ENCODE data around the gene UGT1A10. TPM values are rescaled to one million over a fixed set of nuclear protein-coding genes. Genes with fewer than 3 reads are reported as not detected.

UGT1A10 gene
- total and polyA plus RNA-seq, 2 donors (not counting 1 experiment from before 2014, with no cell fraction given): not detected

GRCh38 chr2:233686928-233687327 is 50.7 kb downstream of the UGT1A10 start:
- POLR2A ChIA-PET: no interaction called here
- Mint-ChIP-seq H3K9me3 (ENCODE audit: insufficient read depth) (no peaks in the 10 kb centered on the region), H3K27me3 (peaks cover 6% of the 10 kb centered on the region), H3K27ac (no peak overlapping the region), H3K4me3 (no peak overlapping the region), H3K4me1 (peaks cover 14% of the 10 kb centered on the region)
- ATAC-seq (ENCODE audit: low read depth) (no peak), DNase-seq (no peak)
- no CpG with 5 or more reads among the region's 5 CpGs for whole genome bisulfite sequencing (ENCODE audit: insufficient coverage)
- no peaks in the 10 kb centered on the region for H3K79me2 ChIP-seq (ENCODE audit: control insufficient read depth, insufficient read depth, low read length)
- H3K4me3 ChIP-seq (ENCODE audit: control extremely low read depth in 1 of 5, extremely low read depth in 1 of 5, insufficient read depth in 1 of 5, low read depth in 2 of 5, low read length in 4 of 5): no peak overlapping the region
- no peak overlapping the region for H3K4me2 ChIP-seq (replicated peaks; ENCODE audit: low read depth, low read length, poor library complexity, severe bottlenecking)
- no peaks in the 10 kb centered on the region for H3K36me3 ChIP-seq (replicated peaks in 1 of 2; ENCODE audit: control extremely low read depth in 1 of 2, control insufficient read depth in 1 of 2, extremely low read depth in 1 of 2, insufficient read depth in 2 of 2, low read length in 1 of 2)
- H3K27ac ChIP-seq (ENCODE audit: low read length in 2 of 2): no peak overlapping the region
- no peak overlapping the region for H2AFZ ChIP-seq (ENCODE audit: insufficient read depth, low read depth, low read length, poor library complexity, severe bottlenecking)
- H3K9ac ChIP-seq (ENCODE audit: low read length): no peak overlapping the region
- H4K20me1 ChIP-seq (ENCODE audit: control insufficient read depth, insufficient read depth, low read length, poor library complexity, severe bottlenecking): no peaks in the 10 kb centered on the region
- intact Hi-C loops (cut with micrococcal nuclease): no loop called here
- CTCF ChIA-PET: no interaction called here
- TF ChIP-seq EZH2 (IDR thresholded peaks at IDR 0.05; ENCODE audit: borderline replicate concordance, insufficient read depth, low read depth, low read length, poor library complexity, severe bottlenecking): no peak
- no peak for TF ChIP-seq CTCF (IDR thresholded peaks at IDR 0.05)
- peaks cover 0 to 4% (median 0%) of the 10 kb centered on the region in 4 experiments for H3K27me3 ChIP-seq (replicated peaks in 1 of 4; ENCODE audit: control extremely low read depth in 1 of 4, control insufficient read depth in 3 of 4, insufficient read depth in 4 of 4, low read length in 3 of 4)
- peaks cover 0 to 6% of the 10 kb centered on the region in 2 donors for H3K4me1 ChIP-seq (ENCODE audit: control insufficient read depth in 2 of 2, insufficient read depth in 2 of 2, low read length in 2 of 2)
- H3K9me3 ChIP-seq (ENCODE audit: control extremely low read depth in 1 of 3, control insufficient read depth in 2 of 3, insufficient read depth in 1 of 3, low read length in 2 of 3): no peaks in the 10 kb centered on the region

DNA sequence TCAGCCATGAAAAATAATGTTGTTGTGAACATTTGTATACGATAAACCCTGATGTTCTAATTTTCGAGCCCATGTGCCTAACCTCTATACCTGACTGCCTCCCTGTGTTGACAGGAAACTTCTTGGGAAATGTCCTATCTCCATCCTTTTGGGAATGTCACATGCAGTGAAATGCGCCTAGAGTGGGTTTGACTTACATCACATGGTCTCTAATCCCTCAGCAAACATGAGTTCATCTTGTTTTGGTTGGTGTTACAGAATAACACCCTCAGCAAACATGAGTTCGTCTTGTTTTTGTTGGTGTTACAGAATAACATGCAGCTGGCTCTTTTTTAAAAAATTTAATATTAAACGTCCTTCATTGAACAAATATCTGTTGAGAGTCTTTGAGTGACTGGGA is 52.1 kb downstream of the UGT1A10 start:
- WGBS (ENCODE audit: insufficient coverage): no CpG with 5 or more reads among the region's 5 CpGs
- H3K27me3 ChIP-seq (replicated peaks in 1 of 4; ENCODE audit: control extremely low read depth in 1 of 4, control insufficient read depth in 3 of 4, insufficient read depth in 4 of 4, low read length in 3 of 4): peaks cover 0 to 4% (median 0%) of the 10 kb centered on the region in 4 experiments
- ChIA-PET CTCF (no interaction called here), POLR2A (no interaction called here)
- no peak overlapping the region for H3K4me2 ChIP-seq (replicated peaks; ENCODE audit: low read depth, low read length, poor library complexity, severe bottlenecking)
- no peaks in the 10 kb centered on the region for H3K9me3 ChIP-seq (ENCODE audit: control extremely low read depth in 1 of 3, control insufficient read depth in 2 of 3, insufficient read depth in 1 of 3, low read length in 2 of 3)
- no peaks in the 10 kb centered on the region for H3K36me3 ChIP-seq (replicated peaks in 1 of 2; ENCODE audit: control extremely low read depth in 1 of 2, control insufficient read depth in 1 of 2, extremely low read depth in 1 of 2, insufficient read depth in 2 of 2, low read length in 1 of 2)
- no peak overlapping the region for H2AFZ ChIP-seq (ENCODE audit: insufficient read depth, low read depth, low read length, poor library complexity, severe bottlenecking)
- H3K79me2 ChIP-seq (ENCODE audit: control insufficient read depth, insufficient read depth, low read length): no peaks in the 10 kb centered on the region
- ATAC-seq (ENCODE audit: low read depth) (no peak), DNase-seq (no peak)
- H3K9ac ChIP-seq (ENCODE audit: low read length): no peak overlapping the region
- no peaks in the 10 kb centered on the region for H3K9me3 Mint-ChIP-seq (ENCODE audit: insufficient read depth)
- H3K4me3 Mint-ChIP-seq: no peak overlapping the region
- H3K4me3 ChIP-seq (ENCODE audit: control extremely low read depth in 1 of 5, extremely low read depth in 1 of 5, insufficient read depth in 1 of 5, low read depth in 2 of 5, low read length in 4 of 5): no peak overlapping the region
- peaks cover 9% of the 10 kb centered on the region for H3K27me3 Mint-ChIP-seq
- H3K27ac Mint-ChIP-seq: no peak overlapping the region
- TF ChIP-seq EZH2 (IDR thresholded peaks at IDR 0.05; ENCODE audit: borderline replicate concordance, insufficient read depth, low read depth, low read length, poor library complexity, severe bottlenecking) (no peak), CTCF (IDR thresholded peaks at IDR 0.05) (no peak)
- H3K4me1 ChIP-seq (ENCODE audit: control insufficient read depth in 2 of 2, insufficient read depth in 2 of 2, low read length in 2 of 2): no peaks in the 10 kb centered on the region
- H3K4me1 Mint-ChIP-seq: peaks cover 1% of the 10 kb centered on the region
- intact Hi-C loops (cut with micrococcal nuclease): no loop called here
- no peaks in the 10 kb centered on the region for H4K20me1 ChIP-seq (ENCODE audit: control insufficient read depth, insufficient read depth, low read length, poor library complexity, severe bottlenecking)
- no peak overlapping the region for H3K27ac ChIP-seq (ENCODE audit: low read length in 2 of 2)
